Sciatic nerve (tissue), 2 donors: Measurements from ENCODE around the gene CYTH1. TPM values are rescaled to one million over a fixed set of nuclear protein-coding genes. Genes with fewer than 3 reads are reported as not detected.
A peak's percentile ranks its signal among the peaks of the same experiment; 100 is the strongest.
"Not testable (repeated sequence)": the region's sequence is repeated elsewhere in the genome, so short reads cannot be mapped to it uniquely, and the experiment has no call there.

Experiments used
- ATAC-seq: fragments of 200-7000 bp; cut with Tn5 transposase; one replicate; pipeline ENCODE4 v1.9.1; 2020; ENCODE audit warnings: mild to moderate bottlenecking, moderate library complexity
- DNase-seq: peaks from one replicate; pipeline ENCODE4 v3.0.0-alpha.2; 2020; ENCODE audit warnings: low spot score
- intact Hi-C: fragments of 100-400 bp; cut with DNase I; formaldehyde crosslinking; loops from one replicate; pipeline ENCODE4 v1.14.2; 2022
- total RNA-seq: library from RNA; stranded (reverse); fragmentation: NEBNext Ultra II Directional; extraction: Animal tissue kit (Norgen Biotek cat#: 25700); gene quantifications from one replicate; pipeline ENCODE4 v1.2.1, GENCODE V29; 2021
- donor health status: DM: no; HTN: no; CAD: no.
- donor health status: DM: no; HTN: no; CAD: no.

The CYTH1 gene
- total RNA-seq, 1 donor from 2014 or later: 75.9 TPM

DNA sequence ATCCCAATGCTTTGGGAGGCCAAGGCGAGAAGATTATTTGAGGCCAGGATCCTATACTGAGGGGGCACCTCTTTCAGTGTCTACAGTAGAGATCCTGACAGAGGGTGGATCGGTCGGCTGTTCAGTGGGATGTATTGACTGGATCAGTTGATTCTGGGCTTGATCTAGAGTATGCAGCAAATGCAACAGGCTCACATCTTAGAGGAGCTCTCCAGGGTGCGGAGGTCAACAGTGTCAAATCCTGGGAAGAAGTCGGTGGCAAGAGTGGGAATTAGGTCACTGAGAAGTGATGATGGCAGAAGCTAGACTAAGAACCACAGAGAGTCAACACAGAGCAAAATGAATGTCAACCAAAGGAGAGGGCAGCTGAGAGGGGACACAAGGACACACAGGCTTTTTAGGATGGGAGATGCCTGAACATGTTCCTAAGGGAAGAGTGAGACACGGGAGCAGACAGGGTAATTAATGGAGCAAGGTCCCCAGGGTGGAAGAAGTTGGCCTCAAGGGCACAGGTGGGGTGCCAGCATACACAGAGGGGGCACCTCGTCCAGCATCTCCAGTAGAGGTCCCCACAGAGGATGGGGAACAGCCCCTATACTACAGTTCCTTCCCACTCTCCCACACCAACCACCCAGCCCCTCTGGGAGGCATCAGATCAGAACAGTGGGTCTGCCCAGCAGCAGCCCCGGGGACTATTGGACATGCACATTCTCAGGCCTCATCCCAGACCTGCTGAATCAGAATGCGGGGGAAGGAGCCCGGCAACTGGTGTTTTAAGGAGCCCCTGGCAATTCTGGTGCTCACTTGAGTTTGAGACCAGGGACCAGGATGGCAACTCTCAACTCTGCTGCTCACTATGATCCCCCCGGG lies 10.0 kb upstream of the CYTH1 start:
- intact Hi-C loops: no loop called here
- DNase-seq: no peak
- no peak for ATAC-seq

GRCh38 chr17:78790552-78790951 lies 8.5 kb upstream of the CYTH1 start:
- no peak for DNase-seq
- intact Hi-C loops: no loop called here
- ATAC-seq: no peak

DNA sequence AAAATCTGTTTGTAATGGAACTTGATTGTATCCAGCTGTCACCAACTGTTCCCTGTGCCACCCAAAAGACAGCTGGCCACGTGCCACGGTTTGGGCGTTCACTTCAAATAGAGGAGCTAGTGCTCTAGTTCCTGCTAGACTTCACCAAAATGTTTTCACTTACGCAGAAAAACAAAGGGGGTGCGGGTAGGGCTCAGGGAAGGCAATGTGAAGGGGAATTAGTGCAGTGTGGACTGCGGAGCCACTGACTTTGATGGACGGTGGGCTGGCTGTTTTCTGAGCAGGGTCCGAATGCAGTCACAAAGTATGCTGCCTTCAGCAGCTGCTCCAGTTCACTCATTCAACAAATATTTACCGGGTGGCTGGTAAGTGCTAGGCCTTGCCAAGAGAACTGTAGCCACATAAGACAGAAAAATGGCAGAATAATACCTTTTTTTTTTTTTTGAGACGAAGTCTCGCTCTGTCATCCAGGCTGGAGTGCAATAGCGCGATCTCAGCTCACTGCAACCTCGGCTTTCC lies 7.6 kb upstream of the CYTH1 start:
- peak; percentile 81 for DNase-seq
- intact Hi-C loops: no loop called here
- ATAC-seq: peak; percentile 7

DNA sequence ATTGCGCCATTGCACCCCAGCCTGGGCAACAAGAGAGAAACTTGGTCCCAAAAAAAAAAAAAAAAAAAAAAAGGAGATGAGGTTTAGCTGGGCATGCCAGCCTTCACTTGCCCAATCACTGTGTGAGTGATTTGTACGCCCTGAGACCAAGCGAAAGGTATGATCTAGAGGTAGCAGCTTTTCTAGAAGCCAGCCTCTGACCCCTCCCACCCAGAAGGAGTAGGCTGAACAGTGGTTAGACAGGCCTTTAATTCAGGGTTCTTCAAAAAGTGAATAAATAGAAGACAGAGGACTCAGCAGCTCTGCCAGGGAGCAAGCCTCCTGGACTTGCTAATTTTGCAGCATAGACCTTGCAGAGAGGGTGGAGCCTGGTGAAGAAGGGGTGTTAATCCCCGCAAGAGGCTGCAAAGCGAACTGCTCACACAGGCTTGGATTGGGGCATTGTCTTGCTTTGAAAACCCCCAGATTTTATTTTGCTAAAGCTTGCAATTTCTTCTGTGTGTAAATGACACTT lies 7.1 kb upstream of the CYTH1 start:
- intact Hi-C loops: no loop called here
- DNase-seq: no peak
- no peak for ATAC-seq

DNA sequence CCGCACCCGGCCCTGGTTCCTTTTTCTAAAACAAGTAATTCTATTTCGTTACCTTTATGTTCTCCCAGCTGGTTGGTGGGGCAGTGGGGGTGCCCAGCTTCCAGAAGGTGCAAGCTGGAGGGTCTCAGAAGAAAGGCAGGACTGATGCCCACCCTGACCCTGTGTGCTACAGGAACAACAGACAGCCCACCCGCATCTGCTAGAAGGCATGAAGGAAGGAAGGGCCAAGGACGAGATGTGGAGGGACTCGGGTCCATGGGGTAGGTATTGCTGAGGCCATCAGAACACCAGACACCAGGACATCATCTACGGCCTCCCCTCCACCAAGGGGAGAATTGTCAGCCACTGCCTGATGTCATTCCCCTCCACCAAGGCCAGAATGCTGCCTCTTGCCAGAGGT lies 6.4 kb upstream of the CYTH1 start:
- DNase-seq (no peak), ATAC-seq (no peak)
- intact Hi-C loops: no loop called here

- intact Hi-C loops: no loop called here
- no peak for DNase-seq
- ATAC-seq: no peak
Observed at GRCh38 chr17:78787444-78787843, 5.4 kb upstream of the CYTH1 start.

DNA sequence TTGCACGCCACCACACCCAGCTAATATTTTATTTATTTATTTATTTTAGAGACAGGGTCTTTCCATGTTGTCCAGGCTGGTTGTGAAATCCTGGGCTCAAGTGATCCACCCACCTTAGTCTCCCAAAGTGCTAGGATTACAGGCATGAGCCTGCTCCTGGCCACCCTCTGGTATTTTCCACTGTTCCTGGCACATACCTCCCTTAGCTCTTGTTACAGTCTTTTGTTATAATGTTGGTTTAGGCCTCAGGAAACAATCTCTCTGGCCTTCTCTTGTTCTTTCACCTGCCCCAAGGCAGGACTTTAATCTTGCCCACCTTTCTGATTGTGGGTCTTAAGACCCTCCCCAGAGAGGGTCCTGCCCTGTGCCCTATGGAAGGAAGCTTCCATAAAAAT lies 3.6 kb upstream of the CYTH1 start:
- ATAC-seq: no peak
- intact Hi-C loops: no loop called here
- DNase-seq: no peak

- ATAC-seq: no peak
- intact Hi-C loops: no loop called here
- no peak for DNase-seq
Observed at GRCh38 chr17:78785011-78785662, 3.1 kb upstream of the CYTH1 start.

DNA sequence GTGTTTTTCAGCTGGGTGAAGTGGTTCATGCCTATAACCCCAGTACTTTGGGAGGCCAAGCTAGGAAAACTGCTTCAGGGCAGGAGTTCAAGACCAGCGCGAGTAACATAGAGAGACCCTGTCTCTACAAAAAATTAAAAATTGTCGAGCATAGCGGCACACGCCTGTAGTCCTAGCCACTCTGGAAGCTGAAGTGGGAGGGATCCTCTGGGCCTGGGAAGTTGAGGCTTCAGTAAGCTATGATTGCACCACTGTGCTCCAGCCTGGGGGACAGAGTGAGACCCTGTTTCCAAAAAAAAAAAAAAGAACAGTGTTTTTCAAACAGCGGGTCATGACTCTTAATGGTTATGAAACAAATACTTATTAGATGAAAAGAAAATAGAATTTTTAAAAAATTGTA lies 2.3 kb upstream of the CYTH1 start:
- DNase-seq (no peak), ATAC-seq (no peak)
- intact Hi-C loops: no loop called here

- ATAC-seq (no peak), DNase-seq (no peak)
- intact Hi-C loops: no loop called here
Observed at GRCh38 chr17:78783711-78784324, 1.7 kb upstream of the CYTH1 start.

GRCh38 chr17:78781104-78781892 lies 775 bp downstream of the CYTH1 start:
- intact Hi-C loops: no loop called here
- DNase-seq: no peak
- ATAC-seq: peak; percentile 2

DNA sequence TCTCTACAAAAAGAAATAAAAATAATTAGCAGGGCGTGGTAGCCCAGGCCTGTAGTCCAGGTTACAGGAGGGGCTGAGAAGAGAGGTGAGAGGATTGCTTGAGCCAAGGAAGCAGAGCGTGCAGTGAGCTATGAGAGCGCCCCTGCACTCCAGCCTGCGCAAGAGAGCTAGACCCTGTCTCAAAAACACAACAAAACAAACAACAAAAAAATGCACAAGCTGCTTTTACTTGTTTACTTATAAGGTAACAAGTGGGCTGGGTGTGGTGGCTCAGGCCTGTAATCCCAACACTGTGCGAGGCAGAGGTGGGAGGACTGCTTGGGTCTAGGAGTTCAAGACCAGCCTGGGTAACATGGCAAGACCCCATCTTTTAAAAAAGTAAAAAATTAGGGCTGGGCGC lies 1.7 kb downstream of the CYTH1 start:
- no peak for DNase-seq
- intact Hi-C loops: no loop called here
- ATAC-seq: no peak

GRCh38 chr17:78779850-78780249 lies 2.2 kb downstream of the CYTH1 start:
- intact Hi-C loops: no loop called here
- ATAC-seq (no peak), DNase-seq (no peak)

DNA sequence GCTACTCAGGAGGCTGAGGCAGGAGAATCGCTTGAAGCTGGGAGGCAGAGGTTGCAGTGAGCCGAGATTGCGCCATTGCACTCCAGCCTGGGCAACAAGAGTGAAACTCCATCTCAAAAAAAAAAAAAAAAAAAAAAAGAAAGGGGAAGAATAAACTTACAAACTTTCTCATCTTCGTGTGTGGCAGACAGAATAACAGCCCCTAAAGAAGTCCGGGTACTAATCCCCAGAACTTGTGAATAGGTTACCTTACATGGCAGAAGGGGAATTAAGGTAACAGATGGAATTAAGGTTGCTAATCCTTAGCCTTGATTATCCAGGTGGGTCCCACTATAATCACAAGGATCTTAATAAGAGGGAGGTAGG lies 2.8 kb downstream of the CYTH1 start:
- intact Hi-C loops, DNase-seq, ATAC-seq: not testable (repeated sequence)

- DNase-seq: no peak
- intact Hi-C loops: no loop called here
- no peak for ATAC-seq
Observed at GRCh38 chr17:78777881-78778280, 4.2 kb downstream of the CYTH1 start.

- DNase-seq (no peak), ATAC-seq (peak; percentile 33)
- intact Hi-C loops: no loop called here
Observed at GRCh38 chr17:78774956-78775571, 7.0 kb downstream of the CYTH1 start.

GRCh38 chr17:78774453-78774852 lies 7.6 kb downstream of the CYTH1 start:
- no peak for ATAC-seq
- intact Hi-C loops: no loop called here
- no peak for DNase-seq

- DNase-seq (no peak), ATAC-seq (no peak)
- intact Hi-C loops: no loop called here
Observed at GRCh38 chr17:78771758-78772382, 10.2 kb downstream of the CYTH1 start.
